ENCODE data around the gene FCN1.

The FCN1 gene

DNA sequence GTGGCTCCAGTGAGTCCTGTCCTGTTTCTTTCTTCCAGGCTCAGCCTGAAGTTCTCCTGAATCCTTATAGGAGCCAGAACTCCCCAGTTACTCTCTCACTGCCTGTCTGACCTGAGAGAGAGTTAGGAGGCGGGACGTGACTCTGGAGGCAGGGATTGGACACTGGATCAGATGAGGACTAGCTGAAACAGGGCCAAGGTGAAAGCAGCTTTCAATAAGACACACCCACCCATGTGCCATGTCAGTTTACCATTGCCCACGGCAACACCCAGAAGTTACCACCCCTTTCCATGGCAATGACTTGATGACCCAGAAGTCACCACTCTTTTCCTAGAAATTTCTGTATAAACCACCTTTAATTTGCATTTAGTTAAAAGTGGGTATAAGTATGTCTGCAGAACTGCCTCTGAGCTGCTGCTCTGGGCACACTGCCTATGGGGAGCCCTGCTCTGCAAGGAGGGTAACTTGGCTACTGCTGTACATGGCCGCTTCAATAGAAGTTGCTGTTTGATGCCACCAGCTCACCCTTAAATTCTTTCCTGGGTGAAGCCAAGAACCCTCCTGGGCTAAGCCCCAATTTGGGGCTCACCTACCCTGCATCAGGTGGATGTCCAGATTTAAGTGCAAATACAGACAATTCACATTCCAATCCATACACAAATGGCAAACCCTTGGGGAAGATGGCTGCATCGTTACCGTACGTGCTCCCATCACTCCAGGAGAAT, 23.4 kb downstream of the FCN1 start:
- DNase-seq (ENCODE audit: extremely low read depth in 1 of 2, low read depth in 1 of 2): no peak

DNA sequence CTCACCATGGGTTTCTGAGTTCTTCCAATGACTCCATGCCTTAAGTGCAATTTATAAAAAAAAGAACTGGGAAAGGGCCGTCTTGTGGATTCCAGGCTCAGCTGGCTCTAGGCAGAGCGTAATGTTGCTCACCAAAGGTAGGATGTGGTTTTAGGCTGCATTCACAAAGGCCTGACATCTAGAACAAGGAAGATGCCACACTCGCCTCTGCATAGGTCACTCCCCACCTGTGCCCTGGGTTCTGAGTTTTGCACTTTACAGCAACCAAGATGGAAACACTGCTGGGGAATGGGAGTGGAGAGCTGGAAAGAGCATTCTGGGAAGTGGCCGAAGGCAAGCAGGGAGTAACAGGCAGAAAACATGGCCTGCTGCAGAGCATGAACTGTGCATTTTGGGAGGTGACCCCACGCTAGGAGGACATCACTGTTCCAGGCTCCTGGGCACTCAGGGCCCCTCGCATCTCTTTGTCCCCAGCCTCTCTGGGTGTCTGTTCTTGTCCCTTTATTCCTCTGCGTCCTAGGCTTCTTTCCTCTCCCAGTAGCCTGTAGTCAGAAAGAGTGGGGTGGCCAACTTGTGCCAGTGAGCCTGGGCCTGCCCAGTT, 24.8 kb downstream of the FCN1 start:
- no peak for DNase-seq (ENCODE audit: extremely low read depth in 1 of 2, low read depth in 1 of 2)

DNA sequence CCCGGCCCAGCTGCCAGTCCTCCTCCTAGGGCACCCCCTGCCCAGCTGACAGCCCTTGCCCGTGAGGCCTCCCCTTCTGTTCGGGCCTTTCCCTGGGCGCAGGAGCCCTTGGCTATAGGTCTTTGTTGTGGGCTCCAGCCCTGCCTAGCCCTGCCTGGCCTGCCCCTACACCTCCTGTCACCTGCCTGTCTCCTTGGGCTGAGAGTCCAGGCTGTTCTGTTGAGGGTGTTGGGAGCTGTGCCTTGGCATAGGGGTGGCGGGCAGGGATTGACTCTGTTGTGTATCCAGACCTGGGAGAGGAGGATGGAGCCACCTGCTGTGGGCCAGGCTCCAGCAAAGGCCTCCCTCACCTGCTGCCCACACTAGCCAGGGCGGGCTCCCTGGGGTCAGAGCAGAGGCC, 25.5 kb downstream of the FCN1 start:
- DNase-seq (ENCODE audit: extremely low read depth in 1 of 2, low read depth in 1 of 2): no peak

DNA sequence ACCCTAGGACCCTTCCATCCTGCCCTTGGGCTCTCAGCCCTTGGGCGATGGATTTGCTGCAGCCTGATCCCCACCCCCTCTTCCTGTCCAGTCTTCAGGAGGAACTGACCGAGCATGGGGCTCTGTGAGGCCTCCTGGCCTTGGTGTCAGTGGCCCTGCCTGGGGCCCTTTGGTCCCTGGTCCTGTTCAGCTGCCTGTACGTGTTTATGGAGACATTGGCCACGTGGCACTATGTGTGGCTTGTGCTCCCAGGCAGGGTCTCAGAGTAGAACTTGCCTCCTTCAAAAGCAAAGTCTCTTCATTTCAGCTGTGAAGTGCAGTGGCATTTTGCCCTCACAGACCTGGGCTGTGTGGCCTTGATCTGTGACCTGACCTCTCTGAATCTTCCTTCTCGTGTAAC, 26.0 kb downstream of the FCN1 start:
- DNase-seq (ENCODE audit: extremely low read depth in 1 of 2, low read depth in 1 of 2): no peak

GRCh38 chr9:134891053-134891452, 26.7 kb downstream of the FCN1 start:
- DNase-seq (ENCODE audit: extremely low read depth in 1 of 2, low read depth in 1 of 2): no peak

DNA sequence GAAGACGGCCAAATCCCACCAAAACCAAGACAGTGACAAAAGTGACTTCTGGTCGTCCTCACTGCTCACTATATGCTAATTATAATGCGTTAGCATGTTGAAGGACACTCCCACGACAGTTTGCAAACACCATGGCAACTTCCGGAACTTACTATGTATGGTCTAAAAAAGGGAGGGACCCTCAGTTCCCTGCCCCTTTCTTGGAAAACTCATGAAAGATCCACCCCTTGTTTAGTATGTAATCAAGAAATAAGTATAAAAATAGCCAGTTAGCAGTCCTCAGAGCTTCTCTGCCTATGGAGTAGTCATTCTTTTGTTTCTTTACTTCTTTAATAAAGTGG, 27.6 kb downstream of the FCN1 start:
- DNase-seq (ENCODE audit: extremely low read depth in 1 of 2, low read depth in 1 of 2): no peak

DNA sequence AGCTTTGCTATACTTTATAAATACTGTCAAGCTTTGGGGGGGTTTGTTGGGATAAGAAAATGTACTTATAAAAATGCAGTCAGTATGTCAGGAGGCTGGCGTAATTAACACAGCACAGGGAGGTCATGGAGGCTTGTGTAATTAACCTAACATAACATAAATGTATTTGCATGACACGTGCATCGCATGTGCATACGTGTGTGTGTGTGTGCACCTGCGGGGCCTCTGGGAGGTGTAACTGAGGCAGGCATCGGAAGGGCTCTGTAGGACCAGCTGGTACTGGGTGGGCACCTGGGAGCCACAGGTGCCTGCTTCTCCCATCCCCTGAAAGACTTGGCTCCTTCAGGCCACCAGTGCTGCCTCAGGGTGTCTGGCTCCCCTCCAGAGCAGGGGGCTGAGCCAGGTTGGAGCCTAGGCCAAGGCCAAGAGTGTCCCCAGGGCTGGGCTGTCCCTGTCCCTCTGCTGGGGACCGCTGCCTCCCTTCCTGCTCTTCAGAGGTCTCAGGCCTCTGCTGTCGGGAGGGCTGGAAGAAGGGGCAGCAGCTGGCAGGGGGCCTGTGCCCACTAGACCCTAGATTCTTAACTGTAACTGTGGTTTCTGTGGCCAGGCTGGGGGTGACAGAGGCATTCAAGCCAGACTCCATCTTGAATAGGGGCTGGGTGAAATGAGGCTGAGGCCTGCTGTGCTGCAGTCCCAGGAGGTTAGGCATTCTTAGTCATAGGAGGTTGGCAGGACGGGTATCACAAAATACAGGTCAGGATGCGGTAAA, 28.1 kb downstream of the FCN1 start:
- DNase-seq (ENCODE audit: extremely low read depth in 1 of 2, low read depth in 1 of 2): no peak

DNA sequence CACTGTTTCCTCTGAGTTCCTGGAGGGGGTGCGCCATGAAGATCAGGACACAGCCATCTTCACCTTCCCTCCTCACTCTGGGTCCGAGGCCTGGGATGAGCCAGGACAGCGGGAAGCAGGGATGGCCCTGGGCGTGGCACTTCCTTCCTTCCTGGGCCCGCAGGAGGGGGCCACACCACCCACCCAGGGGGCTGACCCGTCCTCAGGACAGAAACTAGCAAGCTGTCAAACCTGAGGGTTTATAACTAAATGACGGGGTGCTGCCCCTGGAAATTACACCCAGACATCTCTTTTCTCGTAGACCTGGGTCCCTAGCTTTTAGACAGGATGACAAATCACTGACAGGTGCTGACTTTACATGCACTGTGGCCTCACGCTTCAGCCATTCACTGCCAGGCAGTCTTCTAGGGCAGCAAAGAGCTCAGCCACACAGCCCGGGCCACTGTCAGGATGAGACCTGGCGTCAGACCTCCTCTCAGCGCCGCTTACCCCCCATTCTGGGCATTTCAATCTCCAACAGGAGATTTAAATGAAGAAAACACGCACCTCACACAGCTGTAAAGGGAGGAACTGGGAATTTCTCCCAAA, 29.0 kb downstream of the FCN1 start:
- no peak for DNase-seq (ENCODE audit: extremely low read depth in 1 of 2, low read depth in 1 of 2)

DNA sequence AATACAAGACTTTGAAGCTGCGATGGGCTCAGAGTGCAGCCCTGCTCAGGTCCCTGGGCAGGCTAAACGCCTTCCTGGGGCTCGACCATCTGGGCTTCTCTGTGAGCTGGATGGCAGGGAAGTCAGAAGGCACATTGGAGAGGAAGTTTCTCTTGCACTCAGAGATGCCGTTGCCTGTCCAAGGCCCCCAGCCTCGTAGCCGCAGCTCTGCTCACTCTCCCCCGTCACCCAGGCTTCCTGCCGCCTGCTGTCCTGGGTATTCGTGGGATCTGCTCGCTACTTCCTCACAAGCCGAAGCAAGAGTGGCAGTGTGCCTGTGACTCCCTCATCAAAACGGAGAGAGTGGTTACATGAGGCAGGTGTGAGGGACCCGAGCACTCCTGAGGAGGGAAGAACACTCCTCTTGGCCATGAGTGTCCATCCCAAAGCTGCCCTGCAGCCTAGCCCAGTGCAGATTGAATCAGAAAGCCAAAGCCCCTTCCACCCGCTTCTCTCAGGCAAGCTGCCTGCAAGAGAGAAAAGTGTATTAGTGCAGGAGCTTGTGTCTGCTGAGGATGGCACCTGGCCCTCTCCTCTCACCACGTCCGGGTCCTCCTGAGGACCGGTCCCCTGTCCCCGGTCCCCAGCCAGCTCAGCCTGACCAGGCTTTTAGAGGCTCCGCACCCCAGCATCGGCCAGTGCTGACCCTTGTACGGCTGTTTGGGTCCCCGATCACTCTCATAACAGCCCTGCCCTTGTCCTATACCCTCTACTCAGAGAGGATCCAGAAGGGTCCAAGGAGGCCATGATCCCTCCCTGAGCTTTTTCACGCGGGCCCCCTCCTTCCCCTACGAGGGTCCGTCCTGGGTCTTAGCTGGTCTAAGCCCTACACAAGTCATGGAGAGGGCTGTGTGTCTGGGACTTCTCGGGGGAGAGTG, 29.8 kb downstream of the FCN1 start:
- DNase-seq (ENCODE audit: extremely low read depth in 1 of 2, low read depth in 1 of 2): no peak

DNA sequence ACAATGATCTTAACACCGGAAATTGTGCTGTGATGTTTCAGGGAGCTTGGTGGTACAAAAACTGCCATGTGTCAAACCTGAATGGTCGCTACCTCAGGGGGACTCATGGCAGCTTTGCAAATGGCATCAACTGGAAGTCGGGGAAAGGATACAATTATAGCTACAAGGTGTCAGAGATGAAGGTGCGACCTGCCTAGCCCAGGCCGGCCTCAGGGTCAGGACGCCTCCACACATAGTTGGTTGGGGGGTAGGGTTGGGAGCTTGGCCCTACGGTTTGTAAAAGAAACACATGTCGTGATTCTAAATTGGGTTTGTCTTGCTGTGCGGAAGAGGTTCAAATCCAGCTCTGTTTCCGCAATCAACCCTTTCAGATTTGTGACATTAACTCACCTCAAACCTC, 30.5 kb downstream of the FCN1 start:
- no peak for DNase-seq (ENCODE audit: extremely low read depth in 1 of 2, low read depth in 1 of 2)

GRCh38 chr9:134886413-134886913, 31.2 kb downstream of the FCN1 start:
- DNase-seq (ENCODE audit: extremely low read depth in 1 of 2, low read depth in 1 of 2): no peak

DNA sequence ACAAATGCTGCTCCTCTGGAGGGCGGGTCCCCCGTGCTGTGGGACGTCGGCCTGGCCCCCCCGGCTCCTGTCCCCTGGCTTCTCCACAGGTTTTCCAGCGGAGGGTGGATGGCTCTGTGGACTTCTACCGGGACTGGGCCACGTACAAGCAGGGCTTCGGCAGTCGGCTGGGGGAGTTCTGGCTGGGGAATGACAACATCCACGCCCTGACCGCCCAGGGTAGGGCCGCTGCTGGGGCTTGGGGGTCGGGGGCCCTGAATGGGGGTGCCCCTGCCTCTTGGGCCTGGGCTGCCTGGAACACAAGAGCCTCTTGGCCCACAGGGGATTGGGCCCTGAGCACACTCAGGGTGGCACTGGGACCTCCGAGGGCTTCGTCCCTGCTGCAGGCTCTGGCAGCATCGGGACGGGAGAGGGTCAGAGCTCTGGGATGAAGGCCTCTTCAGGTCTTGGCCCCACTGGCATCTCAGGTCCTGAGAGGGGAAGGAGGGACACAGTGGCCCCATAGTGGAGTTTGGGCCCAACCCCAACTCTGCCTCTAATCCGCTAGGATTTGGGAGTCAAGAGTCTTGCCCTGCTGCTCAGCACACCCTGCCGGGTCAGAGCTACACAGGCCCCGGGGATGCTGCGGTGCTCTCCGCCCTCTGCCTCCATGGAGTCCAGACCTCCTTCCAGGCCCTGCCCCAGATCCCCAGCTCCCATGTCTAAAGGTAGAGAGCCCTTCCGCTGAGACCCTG, 31.9 kb downstream of the FCN1 start:
- no peak for DNase-seq (ENCODE audit: extremely low read depth in 1 of 2, low read depth in 1 of 2)

DNA sequence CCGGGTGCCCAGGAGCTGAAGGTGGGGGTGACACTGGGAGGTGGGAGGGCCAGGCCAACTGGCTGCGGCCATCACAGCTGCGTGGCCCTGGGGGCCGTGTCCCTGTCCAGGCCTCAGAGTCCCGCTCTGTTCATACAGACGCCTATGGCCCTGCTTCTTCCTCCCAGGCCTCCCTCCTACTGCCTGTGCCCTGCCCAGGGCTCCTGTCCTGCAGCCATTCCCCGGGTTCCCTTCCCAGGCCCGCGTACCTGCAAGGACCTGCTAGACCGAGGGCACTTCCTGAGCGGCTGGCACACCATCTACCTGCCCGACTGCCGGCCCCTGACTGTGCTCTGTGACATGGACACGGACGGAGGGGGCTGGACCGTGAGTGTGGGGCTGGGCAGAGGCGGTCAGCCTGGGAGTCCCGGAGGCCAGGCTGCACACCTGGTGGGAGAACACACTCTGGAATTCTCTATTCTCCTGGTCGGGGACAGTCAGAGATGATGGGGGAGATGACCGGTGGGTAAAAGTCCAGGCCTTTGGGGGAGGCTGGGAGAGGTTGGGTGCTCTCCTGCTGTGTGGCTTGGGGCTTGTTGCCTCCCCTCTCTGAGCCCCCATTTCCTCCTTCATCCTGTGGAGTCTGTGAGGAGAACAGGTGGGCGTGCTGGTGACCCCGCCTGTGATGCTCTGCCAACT, 32.6 kb downstream of the FCN1 start:
- no peak for DNase-seq (ENCODE audit: extremely low read depth in 1 of 2, low read depth in 1 of 2)

- no peak for DNase-seq (ENCODE audit: extremely low read depth in 1 of 2, low read depth in 1 of 2)
Observed at GRCh38 chr9:134884492-134884891, 33.2 kb downstream of the FCN1 start.

DNA sequence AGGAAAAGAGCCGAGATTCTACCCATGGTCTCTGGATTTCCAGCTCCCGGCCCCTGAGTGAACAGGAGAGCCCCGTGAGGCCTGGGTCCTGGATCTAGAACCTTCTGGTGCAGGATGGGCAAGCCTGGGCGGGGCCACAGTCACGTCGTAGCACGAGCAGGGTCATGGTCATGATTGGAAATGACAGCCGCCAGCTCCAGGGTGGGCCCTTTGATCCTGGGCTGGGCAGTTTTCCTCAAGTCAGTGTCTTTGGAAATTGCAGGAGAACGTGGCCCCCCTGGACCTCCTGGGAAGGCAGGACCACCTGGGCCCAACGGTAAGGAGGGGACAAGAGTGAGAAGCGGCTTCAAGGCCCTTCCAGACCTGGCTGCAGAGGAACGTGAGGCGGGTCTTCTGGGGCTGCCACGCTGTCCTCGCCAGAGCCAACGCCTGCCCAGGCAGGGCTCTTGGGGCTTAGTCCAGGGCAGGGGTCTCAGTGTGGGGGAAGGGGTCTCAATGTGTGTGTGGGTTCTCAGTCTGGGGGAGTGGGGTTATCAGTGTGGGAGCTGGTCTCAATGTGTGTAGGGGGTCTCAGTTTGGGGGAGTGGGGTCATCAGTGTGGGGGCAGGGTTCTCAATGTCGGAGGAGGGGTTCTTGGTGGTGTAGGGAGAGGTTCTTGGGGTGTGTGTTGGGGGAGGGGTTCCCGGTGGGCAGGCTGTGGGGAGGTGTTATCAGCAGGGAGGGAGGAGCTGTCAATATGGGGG, 34.5 kb downstream of the FCN1 start:
- DNase-seq (ENCODE audit: extremely low read depth in 1 of 2, low read depth in 1 of 2): no peak

- no peak for DNase-seq (ENCODE audit: extremely low read depth in 1 of 2, low read depth in 1 of 2)
Observed at GRCh38 chr9:134882204-134882785, 35.4 kb downstream of the FCN1 start.

DNA sequence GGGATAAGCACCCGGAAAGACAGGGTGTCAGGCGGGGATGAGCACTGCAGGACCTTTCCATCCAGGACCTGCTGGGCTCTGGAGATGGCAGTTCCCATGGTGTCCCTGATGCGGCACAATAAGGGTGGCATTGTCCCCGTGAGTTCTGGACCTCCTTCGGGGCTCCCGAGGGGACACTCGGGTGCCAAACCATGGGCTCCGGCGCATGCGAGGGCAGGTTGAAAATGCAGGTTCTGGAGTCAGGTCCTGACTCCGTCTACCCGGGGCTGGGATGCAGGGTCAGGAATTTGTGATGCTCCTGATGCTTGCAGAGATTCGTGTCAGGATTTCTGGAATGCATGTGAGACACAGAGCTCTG, 36.4 kb downstream of the FCN1 start:
- DNase-seq (ENCODE audit: extremely low read depth in 1 of 2, low read depth in 1 of 2): no peak

DNA sequence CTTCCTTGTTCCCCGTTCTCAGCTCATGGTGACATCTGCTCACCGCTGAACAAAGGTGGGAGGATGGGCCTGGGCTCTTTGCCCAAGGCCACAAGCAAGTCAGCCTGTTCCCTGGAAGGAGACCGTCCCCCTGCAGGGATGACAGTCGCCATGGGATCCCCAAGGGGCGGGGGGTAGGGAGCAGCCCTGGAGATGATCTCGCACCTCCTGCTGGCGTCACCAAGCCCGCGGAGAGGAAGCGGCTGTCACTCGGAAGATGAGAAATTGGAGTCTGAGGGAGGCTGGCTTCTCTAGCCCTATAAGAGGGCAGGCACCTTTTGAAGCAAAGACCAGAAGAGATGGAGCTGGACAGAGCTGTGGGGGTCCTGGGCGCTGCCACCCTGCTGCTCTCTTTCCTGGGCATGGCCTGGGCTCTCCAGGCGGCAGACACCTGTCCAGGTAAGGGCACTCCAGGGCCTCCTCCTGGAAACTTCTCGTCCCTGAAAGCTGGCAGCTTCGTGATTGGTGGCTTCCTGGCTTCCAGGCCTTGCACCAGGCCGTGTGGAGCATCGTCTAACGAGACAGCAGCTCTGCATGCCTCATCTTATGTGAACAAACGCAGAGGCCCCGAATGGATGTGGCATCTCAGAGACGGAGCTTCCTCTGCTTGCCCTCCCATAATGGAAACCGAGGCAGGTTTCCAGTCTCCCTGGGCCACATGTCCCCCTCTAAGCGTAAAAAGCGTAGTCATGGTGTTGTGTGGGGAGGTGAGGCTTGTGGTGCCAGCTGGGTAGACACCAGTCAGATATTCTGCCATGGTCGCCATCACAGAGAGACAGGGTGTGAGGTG, 37.0 kb downstream of the FCN1 start, which contains the start of gene FCN2:
FCN2 (plus strand) TSS at position 327 of the 829 bp plus-strand sequence; CDS start at position 339, 12 bp downstream.
- no peak for DNase-seq (ENCODE audit: extremely low read depth in 1 of 2, low read depth in 1 of 2)
